Measurements from ENCODE around the gene ICAM5.
A peak's percentile ranks its signal among the peaks of the same experiment; 100 is the strongest.

The ICAM5 gene

DNA sequence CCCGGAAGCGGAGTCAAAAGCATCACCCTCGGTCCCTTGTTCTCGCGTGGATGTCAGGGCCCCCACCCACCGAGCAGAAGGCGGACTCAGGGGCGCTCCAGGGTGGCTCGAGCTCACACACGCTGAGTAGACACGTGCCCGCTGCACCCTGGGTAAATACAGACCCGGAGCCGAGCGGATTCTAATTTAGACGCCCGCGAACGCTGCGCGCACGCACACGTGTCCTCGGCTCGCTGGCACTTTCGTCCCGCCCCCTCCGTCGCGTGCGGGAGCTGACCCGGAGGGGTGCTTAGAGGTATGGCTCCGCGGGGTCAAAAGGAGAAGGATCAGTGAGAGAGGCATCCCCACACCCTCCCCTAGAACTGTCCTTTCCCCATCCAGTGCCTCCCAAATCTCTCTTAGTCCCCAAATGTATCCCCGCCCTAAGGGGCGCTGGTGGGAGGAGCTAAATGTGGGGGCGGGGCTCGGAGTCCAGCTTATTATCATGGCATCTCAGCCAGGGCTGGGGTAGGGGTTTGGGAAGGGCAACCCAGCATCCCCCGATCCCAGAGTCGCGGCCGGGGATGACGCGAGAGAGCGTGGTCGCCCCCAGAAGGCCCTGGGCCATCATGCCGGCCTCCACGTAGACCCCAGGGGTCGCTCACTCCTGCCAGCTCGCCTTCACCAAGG, 451 bp upstream of the ICAM5 start:
- peak; percentile 51 for DNase-seq
- in situ Hi-C loops (cut with HindIII; ENCODE audit: low pct_ligation_motif_present, low pct_unique_long_range_greater_than_20kb, low sequenced_read_pairs): no loop called here

DNA sequence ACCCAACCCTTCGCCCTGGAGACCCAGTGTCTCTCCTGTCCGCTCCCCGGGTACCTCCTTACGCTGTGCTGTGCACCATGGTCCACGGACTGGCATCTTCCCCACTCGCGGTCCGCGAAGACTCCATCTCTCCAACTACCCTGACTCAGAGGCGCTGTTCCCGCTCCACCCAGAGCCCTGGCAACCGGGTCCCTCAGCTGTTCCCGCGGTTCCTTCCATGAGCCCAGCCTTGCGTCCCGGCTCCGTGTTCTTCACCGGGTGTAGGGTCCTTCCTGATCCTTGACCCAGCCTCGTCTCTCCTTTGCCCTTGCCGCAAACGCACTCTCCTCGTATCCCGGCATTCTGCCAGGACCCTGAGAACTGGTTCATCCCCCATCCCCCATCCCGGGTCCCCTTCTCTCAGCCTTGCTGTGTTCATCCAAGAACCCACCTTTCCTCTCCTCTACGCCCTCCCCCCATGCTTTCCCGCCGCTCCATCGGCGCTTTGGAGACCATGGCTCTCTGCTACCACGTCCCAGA, 664 bp downstream of the ICAM5 start:
- DNase-seq: no peak
- in situ Hi-C loops (cut with HindIII; ENCODE audit: low pct_ligation_motif_present, low pct_unique_long_range_greater_than_20kb, low sequenced_read_pairs): no loop called here

DNA sequence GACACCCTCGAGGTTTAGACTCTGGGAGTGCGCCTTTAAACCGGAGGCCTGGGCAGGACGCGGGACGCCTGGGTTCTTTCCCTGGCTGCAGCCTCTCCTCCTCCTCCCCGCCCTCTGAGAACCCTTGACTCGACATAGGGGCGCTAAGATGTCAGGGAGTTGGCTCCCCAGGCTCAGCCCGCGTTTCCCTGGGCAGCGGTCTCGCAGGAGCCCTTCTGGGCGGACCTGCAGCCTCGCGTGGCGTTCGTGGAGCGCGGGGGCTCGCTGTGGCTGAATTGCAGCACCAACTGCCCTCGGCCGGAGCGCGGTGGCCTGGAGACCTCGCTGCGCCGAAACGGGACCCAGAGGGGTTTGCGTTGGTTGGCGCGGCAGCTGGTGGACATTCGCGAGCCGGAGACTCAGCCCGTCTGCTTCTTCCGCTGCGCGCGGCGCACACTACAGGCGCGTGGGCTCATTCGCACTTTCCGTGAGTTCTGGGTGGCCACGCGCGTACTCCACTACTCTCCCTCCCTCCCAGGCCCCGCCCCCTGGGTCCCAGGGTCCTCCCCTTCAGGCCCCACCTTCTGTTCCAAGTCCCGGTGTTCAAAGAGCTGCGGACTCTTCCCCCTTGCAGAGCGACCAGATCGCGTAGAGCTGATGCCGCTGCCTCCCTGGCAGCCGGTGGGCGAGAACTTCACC, 1.3 kb downstream of the ICAM5 start:
- DNase-seq: peak; percentile 23
- in situ Hi-C loops (cut with HindIII; ENCODE audit: low pct_ligation_motif_present, low pct_unique_long_range_greater_than_20kb, low sequenced_read_pairs): no loop called here

DNA sequence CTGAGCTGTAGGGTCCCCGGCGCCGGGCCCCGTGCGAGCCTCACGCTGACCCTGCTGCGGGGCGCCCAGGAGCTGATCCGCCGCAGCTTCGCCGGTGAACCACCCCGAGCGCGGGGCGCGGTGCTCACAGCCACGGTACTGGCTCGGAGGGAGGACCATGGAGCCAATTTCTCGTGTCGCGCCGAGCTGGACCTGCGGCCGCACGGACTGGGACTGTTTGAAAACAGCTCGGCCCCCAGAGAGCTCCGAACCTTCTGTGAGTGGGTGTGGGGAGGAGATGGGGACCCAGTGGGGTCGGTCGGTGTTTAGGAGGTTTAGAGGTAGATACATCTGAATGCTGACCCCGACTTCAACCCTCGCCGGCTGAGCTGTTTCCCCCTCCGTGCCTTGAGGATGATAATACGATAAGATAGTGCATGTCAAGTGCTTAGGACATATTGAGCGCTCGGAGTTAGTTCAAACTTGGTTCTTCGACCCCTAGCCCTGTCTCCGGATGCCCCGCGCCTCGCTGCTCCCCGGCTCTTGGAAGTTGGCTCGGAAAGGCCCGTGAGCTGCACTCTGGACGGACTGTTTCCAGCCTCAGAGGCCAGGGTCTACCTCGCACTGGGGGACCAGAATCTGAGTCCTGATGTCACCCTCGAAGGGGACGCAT, 1.9 kb downstream of the ICAM5 start:
- in situ Hi-C loops (cut with HindIII; ENCODE audit: low pct_ligation_motif_present, low pct_unique_long_range_greater_than_20kb, low sequenced_read_pairs): no loop called here
- DNase-seq: no peak

DNA sequence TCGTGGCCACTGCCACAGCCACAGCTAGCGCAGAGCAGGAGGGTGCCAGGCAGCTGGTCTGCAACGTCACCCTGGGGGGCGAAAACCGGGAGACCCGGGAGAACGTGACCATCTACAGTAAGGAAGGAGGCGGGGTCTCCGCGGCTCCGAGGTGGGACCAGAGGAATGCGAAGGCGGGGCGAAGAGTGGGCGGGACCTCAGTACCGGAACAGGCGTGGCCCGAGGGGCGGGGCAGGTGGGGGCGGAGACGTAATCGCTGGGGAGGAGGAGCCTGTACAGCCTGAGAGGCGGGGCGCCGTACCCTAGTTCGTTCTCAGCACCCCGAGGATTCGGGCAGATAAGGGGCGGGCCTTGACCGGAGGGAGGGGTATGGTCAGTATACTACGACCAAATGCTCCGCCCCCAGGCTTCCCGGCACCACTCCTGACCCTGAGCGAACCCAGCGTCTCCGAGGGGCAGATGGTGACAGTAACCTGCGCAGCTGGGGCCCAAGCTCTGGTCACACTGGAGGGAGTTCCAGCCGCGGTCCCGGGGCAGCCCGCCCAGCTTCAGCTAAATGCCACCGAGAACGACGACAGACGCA, 2.5 kb downstream of the ICAM5 start:
- DNase-seq: peak; percentile 14
- in situ Hi-C loops (cut with HindIII; ENCODE audit: low pct_ligation_motif_present, low pct_unique_long_range_greater_than_20kb, low sequenced_read_pairs): no loop called here

DNA sequence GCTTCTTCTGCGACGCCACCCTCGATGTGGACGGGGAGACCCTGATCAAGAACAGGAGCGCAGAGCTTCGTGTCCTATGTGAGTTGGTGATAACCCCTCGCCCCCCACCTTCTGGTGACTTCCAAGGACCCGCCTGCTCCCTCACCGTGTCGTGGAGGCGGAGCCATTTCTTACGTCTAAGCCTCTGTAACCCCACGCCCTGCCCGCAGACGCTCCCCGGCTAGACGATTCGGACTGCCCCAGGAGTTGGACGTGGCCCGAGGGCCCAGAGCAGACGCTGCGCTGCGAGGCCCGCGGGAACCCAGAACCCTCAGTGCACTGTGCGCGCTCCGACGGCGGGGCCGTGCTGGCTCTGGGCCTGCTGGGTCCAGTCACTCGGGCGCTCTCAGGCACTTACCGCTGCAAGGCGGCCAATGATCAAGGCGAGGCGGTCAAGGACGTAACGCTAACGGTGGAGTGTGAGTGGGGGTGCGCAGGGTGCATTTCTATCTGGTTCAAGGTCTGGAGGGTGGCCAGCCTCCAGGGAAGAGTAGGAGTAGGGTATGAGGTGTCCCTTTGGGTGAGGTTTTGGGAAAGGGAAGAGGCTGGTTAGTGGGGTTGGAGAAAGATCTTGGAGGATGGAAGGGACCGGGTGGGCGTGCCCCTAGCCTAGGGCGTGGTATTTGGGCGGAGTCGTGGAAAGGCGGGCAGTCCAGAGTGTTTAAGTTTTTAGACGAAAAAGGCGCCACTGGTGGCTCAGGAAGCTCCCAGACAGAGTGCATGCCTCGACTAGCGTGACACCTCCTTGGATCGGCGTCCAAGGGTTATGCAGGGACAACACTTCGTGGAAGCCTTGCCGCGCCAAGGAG, 3.3 kb downstream of the ICAM5 start:
- no peak for DNase-seq
- in situ Hi-C loops (cut with HindIII; ENCODE audit: low pct_ligation_motif_present, low pct_unique_long_range_greater_than_20kb, low sequenced_read_pairs): no loop called here

DNA sequence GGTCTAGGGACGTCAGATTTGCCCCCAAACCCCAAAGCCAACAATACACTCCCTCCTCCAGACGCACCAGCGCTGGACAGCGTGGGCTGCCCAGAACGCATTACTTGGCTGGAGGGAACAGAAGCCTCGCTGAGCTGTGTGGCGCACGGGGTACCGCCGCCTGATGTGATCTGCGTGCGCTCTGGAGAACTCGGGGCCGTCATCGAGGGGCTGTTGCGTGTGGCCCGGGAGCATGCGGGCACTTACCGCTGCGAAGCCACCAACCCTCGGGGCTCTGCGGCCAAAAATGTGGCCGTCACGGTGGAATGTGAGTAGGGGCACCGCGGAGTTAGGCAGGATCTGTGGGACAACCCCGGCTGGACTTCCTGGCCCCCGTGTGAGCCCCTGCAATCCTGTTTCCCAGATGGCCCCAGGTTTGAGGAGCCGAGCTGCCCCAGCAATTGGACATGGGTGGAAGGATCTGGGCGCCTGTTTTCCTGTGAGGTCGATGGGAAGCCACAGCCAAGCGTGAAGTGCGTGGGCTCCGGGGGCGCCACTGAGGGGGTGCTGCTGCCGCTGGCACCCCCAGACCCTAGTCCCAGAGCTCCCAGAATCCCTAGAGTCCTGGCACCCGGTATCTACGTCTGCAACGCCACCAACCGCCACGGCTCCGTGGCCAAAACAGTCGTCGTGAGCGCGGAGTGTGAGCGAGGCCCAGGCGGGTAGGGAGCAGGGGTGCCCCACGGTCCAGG, 4.0 kb downstream of the ICAM5 start:
- no peak for DNase-seq
- in situ Hi-C loops (cut with HindIII; ENCODE audit: low pct_ligation_motif_present, low pct_unique_long_range_greater_than_20kb, low sequenced_read_pairs): no loop called here

DNA sequence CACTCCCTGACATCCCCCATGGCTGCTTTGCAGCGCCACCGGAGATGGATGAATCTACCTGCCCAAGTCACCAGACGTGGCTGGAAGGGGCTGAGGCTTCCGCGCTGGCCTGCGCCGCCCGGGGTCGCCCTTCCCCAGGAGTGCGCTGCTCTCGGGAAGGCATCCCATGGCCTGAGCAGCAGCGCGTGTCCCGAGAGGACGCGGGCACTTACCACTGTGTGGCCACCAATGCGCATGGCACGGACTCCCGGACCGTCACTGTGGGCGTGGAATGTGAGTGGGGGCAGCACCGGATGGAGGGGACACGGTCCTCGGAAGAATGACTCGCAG, 4.6 kb downstream of the ICAM5 start:
- DNase-seq: no peak
- in situ Hi-C loops (cut with HindIII; ENCODE audit: low pct_ligation_motif_present, low pct_unique_long_range_greater_than_20kb, low sequenced_read_pairs): no loop called here

DNA sequence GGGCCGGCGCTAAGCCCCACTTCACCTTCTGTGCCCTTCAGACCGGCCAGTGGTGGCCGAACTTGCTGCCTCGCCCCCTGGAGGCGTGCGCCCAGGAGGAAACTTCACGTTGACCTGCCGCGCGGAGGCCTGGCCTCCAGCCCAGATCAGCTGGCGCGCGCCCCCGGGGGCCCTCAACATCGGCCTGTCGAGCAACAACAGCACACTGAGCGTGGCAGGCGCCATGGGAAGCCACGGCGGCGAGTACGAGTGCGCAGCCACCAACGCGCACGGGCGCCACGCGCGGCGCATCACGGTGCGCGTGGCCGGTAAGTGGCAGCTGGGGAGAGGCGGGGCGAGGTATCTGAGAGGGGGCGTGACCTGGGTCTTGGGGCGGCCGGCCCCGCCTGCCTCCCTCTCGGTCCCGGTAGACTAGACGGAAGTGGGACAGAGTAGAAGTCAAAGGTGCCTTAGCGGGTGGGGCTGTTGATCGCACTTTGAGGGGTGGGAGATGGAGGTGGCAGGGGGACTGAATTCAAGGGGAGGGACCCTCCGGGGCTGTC, 5.6 kb downstream of the ICAM5 start:
- in situ Hi-C loops (cut with HindIII; ENCODE audit: low pct_ligation_motif_present, low pct_unique_long_range_greater_than_20kb, low sequenced_read_pairs): no loop called here
- DNase-seq: peak; percentile 45

DNA sequence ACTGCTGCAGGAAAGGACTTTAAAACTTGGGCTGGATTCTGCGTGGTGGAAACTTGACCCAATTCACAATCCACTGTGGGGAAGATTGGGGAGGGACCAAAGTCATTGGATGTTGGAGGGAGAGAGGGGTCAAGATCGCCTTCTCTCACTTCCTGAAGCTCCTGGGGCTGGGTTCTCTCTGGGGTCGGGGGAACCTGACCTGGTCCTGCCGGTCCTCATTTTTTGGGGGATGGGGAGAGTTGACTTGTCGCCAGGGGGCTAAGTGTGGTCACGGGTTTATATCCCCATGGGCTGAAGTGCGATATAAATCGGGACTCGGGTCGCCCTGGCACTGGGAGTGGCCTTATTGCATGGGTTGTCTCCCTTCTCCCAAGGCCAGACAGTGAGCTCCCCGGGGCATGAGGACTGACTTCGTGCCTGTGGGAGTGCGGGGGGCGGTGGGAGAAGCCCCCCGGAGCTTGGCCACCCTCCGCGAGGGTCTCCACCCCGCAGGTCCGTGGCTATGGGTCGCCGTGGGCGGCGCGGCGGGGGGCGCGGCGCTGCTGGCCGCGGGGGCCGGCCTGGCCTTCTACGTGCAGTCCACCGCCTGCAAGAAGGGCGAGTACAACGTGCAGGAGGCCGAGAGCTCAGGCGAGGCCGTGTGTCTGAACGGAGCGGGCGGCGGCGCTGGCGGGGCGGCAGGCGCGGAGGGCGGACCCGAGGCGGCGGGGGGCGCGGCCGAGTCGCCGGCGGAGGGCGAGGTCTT, 6.3 kb downstream of the ICAM5 start:
- no peak for DNase-seq
- in situ Hi-C loops (cut with HindIII; ENCODE audit: low pct_ligation_motif_present, low pct_unique_long_range_greater_than_20kb, low sequenced_read_pairs): no loop called here

DNA sequence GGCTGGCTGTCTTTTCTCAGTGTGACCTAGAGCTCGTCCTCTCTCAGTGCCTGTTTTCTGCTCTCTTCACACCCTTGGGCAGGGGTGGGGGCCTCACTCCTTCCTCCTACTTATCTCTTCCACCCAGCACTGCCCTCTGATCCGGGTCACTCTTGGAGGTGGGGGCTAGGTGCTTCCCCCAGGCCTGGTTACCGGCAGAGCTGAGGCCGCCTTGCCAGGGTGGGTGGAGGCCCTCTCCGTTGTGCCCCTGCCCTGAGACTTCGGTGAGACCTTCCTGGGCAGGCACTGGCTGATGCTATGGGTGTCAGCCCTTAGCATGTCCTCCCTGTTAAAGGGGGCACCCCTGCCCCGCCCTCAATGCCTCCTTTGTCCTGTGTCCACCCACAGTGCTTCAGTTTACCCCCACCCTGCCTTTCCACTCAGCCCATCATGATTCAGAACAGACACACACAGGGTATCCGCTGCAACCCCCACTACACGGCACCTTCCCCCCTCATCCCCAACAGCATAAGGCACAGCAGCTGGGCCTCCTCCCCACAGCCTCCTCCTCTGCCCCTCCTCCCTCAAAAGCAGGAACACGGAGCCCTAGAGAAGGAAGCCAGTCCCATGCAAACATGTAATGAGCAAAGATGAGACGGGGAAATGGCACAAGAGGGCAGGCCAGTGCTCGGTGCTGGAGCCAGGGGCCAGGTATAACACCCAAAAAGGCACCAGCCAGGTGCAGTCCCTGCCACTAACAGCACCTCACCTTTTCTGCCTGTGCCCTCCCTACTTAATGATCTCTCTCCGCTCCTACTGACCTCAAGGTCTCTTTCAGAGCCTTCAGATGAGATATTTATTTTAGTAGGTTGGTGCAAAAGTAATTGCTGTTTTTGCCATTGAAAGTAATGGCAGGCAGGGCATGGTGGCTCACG, 10.1 kb downstream of the ICAM5 start:
- no peak for DNase-seq
- in situ Hi-C loops (cut with HindIII; ENCODE audit: low pct_ligation_motif_present, low pct_unique_long_range_greater_than_20kb, low sequenced_read_pairs): no loop called here

DNA sequence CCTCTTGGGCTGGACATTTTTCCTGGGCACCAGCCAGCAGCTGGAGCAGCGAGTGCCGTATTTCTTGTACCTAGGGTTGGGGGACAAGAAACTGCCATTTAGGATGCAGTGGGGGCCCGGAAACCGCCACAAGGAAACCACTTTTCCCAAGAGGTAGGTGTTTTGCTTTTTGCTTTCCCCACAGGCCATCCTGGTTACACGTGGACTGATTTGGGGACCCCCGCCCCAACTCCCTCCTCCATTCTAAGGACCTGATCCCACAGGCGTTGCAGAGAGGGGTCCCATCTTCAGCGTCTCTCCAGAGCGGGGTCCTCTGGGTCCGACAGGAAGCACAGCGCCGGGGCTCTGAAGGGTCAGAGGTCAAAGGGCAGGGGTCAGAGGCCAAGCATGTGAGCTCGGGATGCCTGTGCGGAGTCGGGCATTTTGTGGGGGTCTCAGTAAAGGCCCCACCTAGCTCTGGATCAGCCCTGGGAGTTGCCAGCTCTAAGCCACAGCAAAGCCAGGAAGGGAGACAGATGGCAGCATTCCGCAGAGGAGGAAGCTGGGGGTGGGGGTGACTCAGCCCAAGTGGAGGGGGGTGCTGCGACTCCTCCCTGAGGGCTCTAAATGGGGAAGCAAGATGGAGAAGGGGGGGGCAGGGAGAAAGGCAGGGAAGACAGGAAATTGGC, 15.5 kb downstream of the ICAM5 start:
- in situ Hi-C loops (cut with HindIII; ENCODE audit: low pct_ligation_motif_present, low pct_unique_long_range_greater_than_20kb, low sequenced_read_pairs): no loop called here
- no peak for DNase-seq

DNA sequence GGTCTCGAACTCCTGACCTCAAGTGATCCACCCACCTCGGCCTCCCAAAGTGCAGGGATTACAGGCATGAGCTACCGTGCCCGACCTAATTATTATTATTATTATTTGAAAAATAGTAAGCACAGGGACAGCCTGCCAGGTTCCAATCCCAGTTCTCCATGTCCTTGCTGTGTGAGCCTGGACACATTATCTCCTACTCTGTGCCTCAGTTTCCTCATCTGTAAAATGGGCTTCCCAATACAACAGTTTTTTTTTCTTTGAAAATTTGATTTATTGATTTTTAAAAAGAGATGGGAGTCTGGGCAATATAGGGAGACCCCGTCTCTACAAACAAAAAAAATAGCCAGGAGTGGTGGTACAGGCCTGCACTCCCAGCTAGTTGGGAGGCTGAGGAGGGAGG, 16.6 kb downstream of the ICAM5 start:
- no peak for DNase-seq
- in situ Hi-C loops (cut with HindIII; ENCODE audit: low pct_ligation_motif_present, low pct_unique_long_range_greater_than_20kb, low sequenced_read_pairs): no loop called here

DNA sequence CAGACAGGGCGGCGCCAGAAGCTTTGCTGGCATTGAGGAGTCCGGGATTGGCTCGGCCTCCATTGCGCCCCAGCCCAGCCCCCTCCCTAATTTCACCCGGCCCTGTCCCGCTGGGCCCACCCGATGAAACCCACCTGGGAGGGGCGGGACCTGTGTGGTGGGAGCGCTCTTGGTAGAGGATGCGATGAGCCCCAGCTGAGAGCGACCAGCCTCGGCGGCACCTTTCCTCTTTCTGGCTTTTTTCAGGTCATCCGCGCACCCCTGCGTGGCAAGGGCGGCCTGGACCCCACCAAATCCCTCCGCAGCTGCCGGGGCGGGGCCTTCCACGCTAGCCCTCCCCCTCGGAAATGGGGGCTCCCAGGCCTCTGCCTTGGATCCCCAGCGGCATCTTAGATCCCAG, 19.7 kb downstream of the ICAM5 start, which contains the start of gene ZGLP1:
Gene ZGLP1 (minus strand): TSS at position 393 of the 400 bp plus-strand sequence.
- DNase-seq: no peak
- in situ Hi-C loops (cut with HindIII; ENCODE audit: low pct_ligation_motif_present, low pct_unique_long_range_greater_than_20kb, low sequenced_read_pairs): no loop called here

DNA sequence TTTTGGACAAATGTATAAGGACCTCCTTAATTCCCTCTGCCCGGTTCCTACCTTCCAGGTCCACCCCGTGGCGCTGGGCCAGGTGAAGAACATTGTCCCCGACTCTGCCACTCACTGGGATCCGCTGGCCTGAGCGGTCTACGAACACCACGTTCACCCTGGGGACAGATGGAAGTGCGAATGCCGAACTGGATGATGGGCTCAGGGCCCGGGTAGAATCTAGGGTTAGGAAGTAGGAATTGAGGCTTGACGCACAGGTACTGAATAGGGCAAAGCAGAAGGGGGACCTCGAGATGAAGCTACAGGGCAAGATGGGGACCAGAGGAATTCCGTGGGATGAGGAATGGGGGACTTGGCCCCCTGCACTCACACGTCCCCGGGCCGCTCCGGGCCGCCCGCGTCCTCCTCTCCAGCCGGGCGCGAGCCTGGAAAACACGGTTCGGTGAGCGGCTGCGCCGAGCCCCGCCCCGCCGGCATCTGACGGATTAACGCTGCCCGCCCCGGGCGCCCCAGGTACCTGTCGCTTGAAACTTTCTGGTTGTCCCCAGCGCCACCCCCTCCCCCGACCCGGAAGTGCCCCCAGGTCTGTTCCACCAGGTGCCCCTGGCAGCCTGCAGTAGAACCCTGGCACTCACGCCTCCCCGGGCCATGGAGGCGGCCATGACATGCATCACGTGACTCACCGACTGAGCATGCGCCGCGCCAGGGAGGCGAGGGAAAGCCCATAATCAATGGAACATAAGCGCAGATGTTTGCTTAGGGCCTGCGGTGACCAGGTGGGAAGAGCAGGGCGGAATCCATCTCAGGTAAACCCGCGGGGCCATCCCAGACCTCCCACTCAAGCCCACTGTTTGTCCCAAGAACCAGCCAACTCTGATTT, 25.8 kb downstream of the ICAM5 start, which contains the start of gene FDX2:
Gene FDX2 (minus strand): TSS at position 681 of the 880 bp plus-strand sequence. CDS start 19 bp downstream, at position 662.
- DNase-seq: peak; percentile 72
- in situ Hi-C loops (cut with HindIII; ENCODE audit: low pct_ligation_motif_present, low pct_unique_long_range_greater_than_20kb, low sequenced_read_pairs): no loop called here
